ENCODE measurements around the gene FAM241B.

Gene FAM241B, protein sequence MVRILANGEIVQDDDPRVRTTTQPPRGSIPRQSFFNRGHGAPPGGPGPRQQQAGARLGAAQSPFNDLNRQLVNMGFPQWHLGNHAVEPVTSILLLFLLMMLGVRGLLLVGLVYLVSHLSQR

GRCh38 chr10:69629897-69630650, at the start of gene FAM241B:
FAM241B (plus strand) TSS chr10:69630247; CDS start chr10:69631744, 1,497 bp downstream.
- peaks cover 8% of the 10 kb centered on the region for H3K36me3 ChIP-seq (ENCODE audit: control insufficient read depth, insufficient read depth, low read length)
- H3K9me3 ChIP-seq (ENCODE audit: control insufficient read depth, insufficient read depth, low read length): no peaks in the 10 kb centered on the region
- H3K27me3 ChIP-seq (ENCODE audit: control insufficient read depth, insufficient read depth, low read length): no peaks in the 10 kb centered on the region
- no peak within 1 kb of the TSS for H3K27ac ChIP-seq (ENCODE audit: low read length)
- DNase-seq (ENCODE audit: low read depth, low spot score): no peak
- WGBS (ENCODE audit: insufficient coverage, insufficient read length): 100% methylated on average over 2 of the region's 72 CpGs
- H3K4me3 ChIP-seq (ENCODE audit: low read length): peak within 1 kb of the TSS; percentile 43; the same call in 1 of the 2 replicates
- no peaks in the 10 kb centered on the region for H3K4me1 ChIP-seq (ENCODE audit: control insufficient read depth, insufficient read depth, low read length)

- Histone ChIP-seq H3K4me1 (ENCODE audit: control insufficient read depth, insufficient read depth, low read length) (peaks cover 12% of the 10 kb centered on the region), H3K9me3 (ENCODE audit: control insufficient read depth, insufficient read depth, low read length) (no peaks in the 10 kb centered on the region), H3K4me3 (ENCODE audit: low read length) (no peak overlapping the region), H3K27ac (ENCODE audit: low read length) (no peak overlapping the region), H3K36me3 (ENCODE audit: control insufficient read depth, insufficient read depth, low read length) (no peaks in the 10 kb centered on the region), H3K27me3 (ENCODE audit: control insufficient read depth, insufficient read depth, low read length) (peaks cover 58% of the 10 kb centered on the region)
- WGBS (ENCODE audit: insufficient coverage, insufficient read length): no CpG with 5 or more reads among the region's 5 CpGs
- DNase-seq (ENCODE audit: low read depth, low spot score): no peak
These were observed 49.6 kb upstream of the FAM241B start for GRCh38 chr10:69580435-69580834.

DNA sequence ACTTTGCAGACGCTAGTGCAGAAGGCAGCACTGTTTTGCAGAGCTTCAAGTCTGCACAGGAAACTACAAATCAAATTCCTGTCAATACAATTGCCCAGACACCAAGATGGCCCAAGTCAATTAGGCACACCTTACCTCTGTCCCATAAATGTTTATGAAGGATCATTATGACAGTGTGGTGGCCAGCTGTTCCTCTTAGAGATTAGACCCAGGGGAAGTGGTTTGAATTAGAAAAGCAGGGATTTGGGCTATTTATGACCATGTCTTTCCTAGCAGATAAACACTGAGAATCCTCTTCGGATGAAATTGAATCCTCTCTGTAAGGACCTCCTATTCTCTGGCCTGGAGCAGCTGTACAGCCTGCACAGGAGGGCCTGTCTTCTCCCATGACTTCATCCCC, 46.9 kb upstream of the FAM241B start:
- no peak for DNase-seq (ENCODE audit: low read depth, low spot score)
- whole genome bisulfite sequencing (ENCODE audit: insufficient coverage, insufficient read length): no CpG with 5 or more reads among the region's 2 CpGs
- H3K9me3 ChIP-seq (ENCODE audit: control insufficient read depth, insufficient read depth, low read length): no peaks in the 10 kb centered on the region
- no peak overlapping the region for H3K27ac ChIP-seq (ENCODE audit: low read length)
- no peaks in the 10 kb centered on the region for H3K36me3 ChIP-seq (ENCODE audit: control insufficient read depth, insufficient read depth, low read length)
- peaks cover 31% of the 10 kb centered on the region for H3K27me3 ChIP-seq (ENCODE audit: control insufficient read depth, insufficient read depth, low read length)
- H3K4me1 ChIP-seq (ENCODE audit: control insufficient read depth, insufficient read depth, low read length): peaks cover 6% of the 10 kb centered on the region
- H3K4me3 ChIP-seq (ENCODE audit: low read length): no peak overlapping the region

- Histone ChIP-seq H3K4me1 (ENCODE audit: control insufficient read depth, insufficient read depth, low read length) (no peaks in the 10 kb centered on the region; the same call in 1 of the 2 replicates), H3K36me3 (ENCODE audit: control insufficient read depth, insufficient read depth, low read length) (no peaks in the 10 kb centered on the region), H3K27ac (ENCODE audit: low read length) (no peak overlapping the region), H3K9me3 (ENCODE audit: control insufficient read depth, insufficient read depth, low read length) (no peaks in the 10 kb centered on the region), H3K27me3 (ENCODE audit: control insufficient read depth, insufficient read depth, low read length) (peaks cover 16% of the 10 kb centered on the region), H3K4me3 (ENCODE audit: low read length) (no peak overlapping the region)
- DNase-seq (ENCODE audit: low read depth, low spot score): no peak
- no CpG with 5 or more reads among the region's 3 CpGs for WGBS (ENCODE audit: insufficient coverage, insufficient read length)
These were observed 45.4 kb upstream of the FAM241B start for GRCh38 chr10:69584624-69585023.

- Histone ChIP-seq H3K36me3 (ENCODE audit: control insufficient read depth, insufficient read depth, low read length) (no peaks in the 10 kb centered on the region), H3K4me3 (ENCODE audit: low read length) (no peak overlapping the region), H3K27ac (ENCODE audit: low read length) (no peak overlapping the region), H3K27me3 (ENCODE audit: control insufficient read depth, insufficient read depth, low read length) (no peaks in the 10 kb centered on the region; the same call in 1 of the 2 replicates), H3K4me1 (ENCODE audit: control insufficient read depth, insufficient read depth, low read length) (no peaks in the 10 kb centered on the region), H3K9me3 (ENCODE audit: control insufficient read depth, insufficient read depth, low read length) (no peaks in the 10 kb centered on the region)
- DNase-seq (ENCODE audit: low read depth, low spot score): no peak
- no CpG with 5 or more reads among the region's 3 CpGs for WGBS (ENCODE audit: insufficient coverage, insufficient read length)
These were observed 41.7 kb upstream of the FAM241B start for GRCh38 chr10:69588358-69588757.

- H3K27me3 ChIP-seq (ENCODE audit: control insufficient read depth, insufficient read depth, low read length): no peaks in the 10 kb centered on the region
- no peak for DNase-seq (ENCODE audit: low read depth, low spot score)
- H3K4me1 ChIP-seq (ENCODE audit: control insufficient read depth, insufficient read depth, low read length): no peaks in the 10 kb centered on the region; the same call in 1 of the 2 replicates
- no CpG with 5 or more reads among the region's 5 CpGs for whole genome bisulfite sequencing (ENCODE audit: insufficient coverage, insufficient read length)
- H3K36me3 ChIP-seq (ENCODE audit: control insufficient read depth, insufficient read depth, low read length): no peaks in the 10 kb centered on the region
- H3K9me3 ChIP-seq (ENCODE audit: control insufficient read depth, insufficient read depth, low read length): no peaks in the 10 kb centered on the region
- H3K4me3 ChIP-seq (ENCODE audit: low read length): no peak overlapping the region
- no peak overlapping the region for H3K27ac ChIP-seq (ENCODE audit: low read length)
These were observed 29.2 kb upstream of the FAM241B start for GRCh38 chr10:69600761-69601330.

GRCh38 chr10:69609077-69609476, 21.0 kb upstream of the FAM241B start:
- no peak overlapping the region for H3K4me3 ChIP-seq (ENCODE audit: low read length)
- no CpG with 5 or more reads among the region's 1 CpG for WGBS (ENCODE audit: insufficient coverage, insufficient read length)

DNA sequence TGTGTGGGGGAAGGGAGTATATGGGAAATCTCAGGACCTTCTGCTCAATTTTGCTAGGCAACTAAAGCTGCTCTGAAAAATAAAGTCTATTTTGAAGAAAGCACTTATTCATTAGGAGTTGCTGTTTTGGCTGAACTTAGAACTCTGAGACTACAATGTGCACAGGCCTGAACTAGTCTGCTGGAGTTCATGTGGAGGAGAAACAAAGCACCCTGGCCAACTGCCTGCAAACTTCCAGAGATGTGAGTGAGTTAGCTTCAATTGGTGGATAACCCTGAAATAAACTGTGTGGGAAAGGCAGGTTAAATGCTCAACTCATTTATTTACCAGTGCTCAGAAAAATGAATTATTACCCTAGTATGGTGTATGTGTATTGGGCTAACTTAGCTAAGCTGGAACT, 17.3 kb upstream of the FAM241B start:
- DNase-seq (ENCODE audit: low read depth, low spot score): no peak
- Histone ChIP-seq H3K4me1 (ENCODE audit: control insufficient read depth, insufficient read depth, low read length) (no peaks in the 10 kb centered on the region), H3K27ac (ENCODE audit: low read length) (no peak overlapping the region), H3K4me3 (ENCODE audit: low read length) (no peak overlapping the region), H3K36me3 (ENCODE audit: control insufficient read depth, insufficient read depth, low read length) (no peaks in the 10 kb centered on the region), H3K9me3 (ENCODE audit: control insufficient read depth, insufficient read depth, low read length) (no peaks in the 10 kb centered on the region), H3K27me3 (ENCODE audit: control insufficient read depth, insufficient read depth, low read length) (no peaks in the 10 kb centered on the region)

More at GRCh38 chr10:69609077-69609476, 21.0 kb upstream of the FAM241B start:
- no peaks in the 10 kb centered on the region for H3K36me3 ChIP-seq (ENCODE audit: control insufficient read depth, insufficient read depth, low read length)
- no peaks in the 10 kb centered on the region for H3K27me3 ChIP-seq (ENCODE audit: control insufficient read depth, insufficient read depth, low read length)
- no peak overlapping the region for H3K27ac ChIP-seq (ENCODE audit: low read length)
- no peak for DNase-seq (ENCODE audit: low read depth, low spot score)
- H3K9me3 ChIP-seq (ENCODE audit: control insufficient read depth, insufficient read depth, low read length): no peaks in the 10 kb centered on the region
- no peaks in the 10 kb centered on the region; the same call in 1 of the 2 replicates for H3K4me1 ChIP-seq (ENCODE audit: control insufficient read depth, insufficient read depth, low read length)

DNA sequence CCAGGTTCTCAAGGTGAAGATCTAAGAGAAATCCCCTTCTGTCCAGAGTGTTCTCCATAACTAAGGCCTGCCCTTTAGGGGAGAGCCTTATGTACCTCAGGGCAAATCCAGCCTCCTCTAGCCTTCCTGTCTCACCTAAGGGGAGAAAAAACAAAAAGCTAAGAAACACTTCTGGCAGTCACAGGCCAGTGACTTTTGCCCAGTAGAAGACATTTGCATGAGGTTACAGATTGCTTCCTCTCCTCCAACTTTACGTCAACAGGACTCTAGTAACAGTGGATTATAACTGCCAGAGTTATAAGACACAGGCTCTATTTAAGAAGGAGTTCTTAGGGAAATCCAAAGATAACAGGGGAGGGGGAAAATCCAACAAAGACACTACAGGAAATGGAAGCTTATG, 15.9 kb upstream of the FAM241B start:
- WGBS (ENCODE audit: insufficient coverage, insufficient read length): no CpG with 5 or more reads among the region's 1 CpG
- Histone ChIP-seq H3K4me1 (ENCODE audit: control insufficient read depth, insufficient read depth, low read length) (no peaks in the 10 kb centered on the region), H3K27me3 (ENCODE audit: control insufficient read depth, insufficient read depth, low read length) (no peaks in the 10 kb centered on the region), H3K27ac (ENCODE audit: low read length) (no peak overlapping the region), H3K36me3 (ENCODE audit: control insufficient read depth, insufficient read depth, low read length) (no peaks in the 10 kb centered on the region), H3K4me3 (ENCODE audit: low read length) (no peak overlapping the region), H3K9me3 (ENCODE audit: control insufficient read depth, insufficient read depth, low read length) (no peaks in the 10 kb centered on the region)
- no peak for DNase-seq (ENCODE audit: low read depth, low spot score)

GRCh38 chr10:69616358-69616757, 13.7 kb upstream of the FAM241B start:
- no peaks in the 10 kb centered on the region for H3K27me3 ChIP-seq (ENCODE audit: control insufficient read depth, insufficient read depth, low read length)
- no CpG with 5 or more reads among the region's 4 CpGs for WGBS (ENCODE audit: insufficient coverage, insufficient read length)
- H3K9me3 ChIP-seq (ENCODE audit: control insufficient read depth, insufficient read depth, low read length): no peaks in the 10 kb centered on the region
- H3K36me3 ChIP-seq (ENCODE audit: control insufficient read depth, insufficient read depth, low read length): no peaks in the 10 kb centered on the region
- no peak for DNase-seq (ENCODE audit: low read depth, low spot score)
- H3K4me1 ChIP-seq (ENCODE audit: control insufficient read depth, insufficient read depth, low read length): no peaks in the 10 kb centered on the region
- no peak overlapping the region for H3K27ac ChIP-seq (ENCODE audit: low read length)
- H3K4me3 ChIP-seq (ENCODE audit: low read length): no peak overlapping the region

All from iPS DF 6.9 (cell line).